HS-27A (cell line): ENCODE data around the gene C4A.
"Not testable (repeated sequence)": the region's sequence is repeated elsewhere in the genome, so short reads cannot be mapped to it uniquely, and the experiment has no call there.

Source experiments
- DNase-seq: peaks from one replicate; pipeline ENCODE4 v3.0.0-alpha.2; 2012; ENCODE audit warnings: low read depth, missing footprints

The C4A gene

GRCh38 chr6:31981744-31982143 lies at the start of gene C4A:
Gene C4A, plus strand, starts transcription at chr6:31982057. Its CDS starts 51 bp downstream, at chr6:31982108.
- DNase-seq = not testable (repeated sequence)

DNA sequence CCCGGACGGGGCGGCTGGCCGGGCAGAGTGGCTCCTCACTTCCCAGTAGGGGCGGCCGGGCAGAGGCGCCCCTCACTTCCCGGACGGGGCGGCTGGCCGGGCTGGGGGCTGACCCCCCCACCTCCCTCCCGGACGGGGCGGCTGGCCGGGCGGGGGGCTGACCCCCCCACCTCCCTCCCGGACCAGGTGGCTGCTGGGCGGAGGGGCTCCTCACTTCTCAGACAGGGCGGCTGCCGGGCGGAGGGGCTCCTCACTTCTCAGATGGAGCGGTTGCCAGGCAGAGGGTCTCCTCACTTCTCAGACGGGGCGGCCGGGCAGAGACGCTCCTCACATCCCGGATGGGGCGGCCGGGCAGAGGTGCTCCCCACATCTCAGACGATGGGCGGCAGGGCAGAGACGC lies 49.7 kb upstream of the C4A start:
- not testable (repeated sequence) for DNase-seq

DNA sequence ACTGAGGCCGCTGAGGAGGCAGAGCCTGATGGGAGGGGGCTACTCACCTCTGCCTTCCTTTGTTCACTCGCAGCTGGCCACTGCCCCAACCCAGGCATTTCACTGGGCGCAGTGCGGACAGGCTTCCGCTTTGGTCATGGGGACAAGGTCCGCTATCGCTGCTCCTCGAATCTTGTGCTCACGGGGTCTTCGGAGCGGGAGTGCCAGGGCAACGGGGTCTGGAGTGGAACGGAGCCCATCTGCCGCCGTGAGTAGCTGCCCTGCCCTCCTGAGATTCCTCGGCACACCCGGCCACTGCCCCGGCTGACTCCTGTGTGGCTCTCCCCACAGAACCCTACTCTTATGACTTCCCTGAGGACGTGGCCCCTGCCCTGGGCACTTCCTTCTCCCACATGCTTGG lies 48.3 kb upstream of the C4A start:
- DNase-seq = no peak

DNA sequence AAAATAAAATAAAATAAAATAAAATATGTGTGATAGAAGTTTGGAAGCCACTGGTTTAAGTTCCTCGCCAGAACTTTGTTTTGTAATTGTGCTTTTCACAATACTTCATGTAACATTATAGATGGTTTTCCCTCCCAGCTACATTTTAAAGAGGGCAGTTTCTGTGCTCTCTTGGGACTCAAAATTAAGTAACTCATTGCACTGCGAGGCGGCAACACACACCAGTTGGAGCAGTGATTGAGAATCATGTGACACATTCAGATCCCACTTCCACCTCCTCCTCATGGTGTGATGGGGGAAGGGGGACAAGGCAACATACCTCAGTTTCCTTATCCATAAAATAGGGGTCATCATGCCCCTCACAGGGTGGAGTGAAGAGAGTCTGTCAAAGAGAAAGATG lies 46.8 kb upstream of the C4A start:
- no peak for DNase-seq

DNA sequence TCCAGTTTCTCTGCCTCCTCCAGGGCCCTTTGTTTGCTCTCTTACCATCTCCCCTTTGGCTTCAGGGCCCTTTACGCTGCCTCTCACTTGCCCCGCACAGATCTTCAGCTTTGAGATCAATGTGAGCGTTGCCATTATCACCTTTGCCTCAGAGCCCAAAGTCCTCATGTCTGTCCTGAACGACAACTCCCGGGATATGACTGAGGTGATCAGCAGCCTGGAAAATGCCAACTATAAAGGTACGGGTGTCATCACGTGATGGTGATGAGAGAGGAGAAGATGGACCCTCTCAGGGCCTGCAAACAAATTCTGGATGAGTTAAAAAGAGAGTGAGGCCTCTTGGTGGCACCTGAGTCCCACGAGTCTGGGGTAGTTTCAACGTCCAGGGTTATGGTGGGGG lies 46.0 kb upstream of the C4A start:
- DNase-seq = no peak

GRCh38 chr6:31940256-31940664 lies 41.6 kb upstream of the C4A start:
- DNase-seq = peak; percentile 70

- no peak for DNase-seq
Observed at GRCh38 chr6:31943742-31944141, 38.1 kb upstream of the C4A start.

- DNase-seq = no peak
Observed at GRCh38 chr6:31945154-31945506, 36.7 kb upstream of the C4A start.

DNA sequence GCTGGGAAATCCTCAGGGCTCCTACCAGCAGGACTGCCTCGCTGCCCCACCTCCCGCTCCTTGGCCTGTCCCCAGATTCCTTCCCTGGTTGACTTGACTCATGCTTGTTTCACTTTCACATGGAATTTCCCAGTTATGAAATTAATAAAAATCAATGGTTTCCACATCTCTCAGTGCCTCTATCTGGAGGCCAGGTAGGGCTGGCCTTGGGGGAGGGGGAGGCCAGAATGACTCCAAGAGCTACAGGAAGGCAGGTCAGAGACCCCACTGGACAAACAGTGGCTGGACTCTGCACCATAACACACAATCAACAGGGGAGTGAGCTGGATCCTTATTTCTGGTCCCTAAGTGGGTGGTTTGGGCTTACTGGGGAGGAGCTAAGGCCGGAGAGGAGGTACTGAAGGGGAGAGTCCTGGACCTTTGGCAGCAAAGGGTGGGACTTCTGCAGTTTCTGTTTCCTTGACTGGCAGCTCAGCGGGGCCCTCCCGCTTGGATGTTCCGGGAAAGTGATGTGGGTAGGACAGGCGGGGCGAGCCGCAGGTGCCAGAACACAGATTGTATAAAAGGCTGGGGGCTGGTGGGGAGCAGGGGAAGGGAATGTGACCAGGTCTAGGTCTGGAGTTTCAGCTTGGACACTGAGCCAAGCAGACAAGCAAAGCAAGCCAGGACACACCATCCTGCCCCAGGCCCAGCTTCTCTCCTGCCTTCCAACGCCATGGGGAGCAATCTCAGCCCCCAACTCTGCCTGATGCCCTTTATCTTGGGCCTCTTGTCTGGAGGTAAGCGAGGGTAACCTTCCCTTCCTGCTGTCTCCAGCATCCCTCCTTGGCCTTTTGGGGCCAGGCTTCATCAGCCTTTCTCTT lies 36.1 kb upstream of the C4A start, which contains the start of gene CFB:
Gene CFB, plus strand, starts transcription at position 589 of the 863 bp plus-strand sequence. Its CDS starts 127 bp downstream, at position 716.
- DNase-seq = peak; percentile 79

DNA sequence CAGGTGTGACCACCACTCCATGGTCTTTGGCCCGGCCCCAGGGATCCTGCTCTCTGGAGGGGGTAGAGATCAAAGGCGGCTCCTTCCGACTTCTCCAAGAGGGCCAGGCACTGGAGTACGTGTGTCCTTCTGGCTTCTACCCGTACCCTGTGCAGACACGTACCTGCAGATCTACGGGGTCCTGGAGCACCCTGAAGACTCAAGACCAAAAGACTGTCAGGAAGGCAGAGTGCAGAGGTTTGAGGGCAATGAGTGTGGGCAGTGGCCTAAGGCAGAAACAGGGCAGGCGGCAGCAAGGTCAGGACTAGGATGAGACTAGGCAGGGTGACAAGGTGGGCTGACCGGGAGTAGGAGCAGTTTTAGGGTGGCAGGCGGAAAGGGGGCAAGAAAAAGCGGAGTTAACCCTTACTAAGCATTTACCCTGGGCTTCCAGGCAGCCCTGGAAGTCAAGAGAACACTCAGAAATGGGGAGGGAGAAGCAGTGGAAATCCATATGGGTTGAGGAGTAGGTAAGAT lies 35.4 kb upstream of the C4A start:
- no peak for DNase-seq

GRCh38 chr6:31947070-31947675 lies 34.7 kb upstream of the C4A start:
- no peak for DNase-seq

GRCh38 chr6:31947864-31948263 lies 34.0 kb upstream of the C4A start:
- DNase-seq = no peak

DNA sequence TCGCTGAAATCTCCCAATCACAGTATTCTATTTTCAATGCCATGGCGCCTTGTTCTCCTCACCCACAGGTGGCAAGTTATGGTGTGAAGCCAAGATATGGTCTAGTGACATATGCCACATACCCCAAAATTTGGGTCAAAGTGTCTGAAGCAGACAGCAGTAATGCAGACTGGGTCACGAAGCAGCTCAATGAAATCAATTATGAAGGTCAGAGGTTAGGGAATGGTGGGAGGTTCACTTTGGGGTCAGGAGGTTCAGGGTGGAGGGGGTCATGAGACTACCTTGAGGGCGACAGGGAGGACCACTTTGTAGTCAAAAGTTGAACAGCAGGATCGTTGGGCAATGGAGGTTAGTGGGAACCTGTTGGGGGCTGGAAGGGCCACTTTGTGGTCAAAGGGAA lies 33.6 kb upstream of the C4A start:
- no peak for DNase-seq

- DNase-seq = peak; percentile 39
Observed at GRCh38 chr6:31948753-31949413, 33.0 kb upstream of the C4A start.

GRCh38 chr6:31949926-31950548 lies 31.8 kb upstream of the C4A start:
- DNase-seq = no peak

DNA sequence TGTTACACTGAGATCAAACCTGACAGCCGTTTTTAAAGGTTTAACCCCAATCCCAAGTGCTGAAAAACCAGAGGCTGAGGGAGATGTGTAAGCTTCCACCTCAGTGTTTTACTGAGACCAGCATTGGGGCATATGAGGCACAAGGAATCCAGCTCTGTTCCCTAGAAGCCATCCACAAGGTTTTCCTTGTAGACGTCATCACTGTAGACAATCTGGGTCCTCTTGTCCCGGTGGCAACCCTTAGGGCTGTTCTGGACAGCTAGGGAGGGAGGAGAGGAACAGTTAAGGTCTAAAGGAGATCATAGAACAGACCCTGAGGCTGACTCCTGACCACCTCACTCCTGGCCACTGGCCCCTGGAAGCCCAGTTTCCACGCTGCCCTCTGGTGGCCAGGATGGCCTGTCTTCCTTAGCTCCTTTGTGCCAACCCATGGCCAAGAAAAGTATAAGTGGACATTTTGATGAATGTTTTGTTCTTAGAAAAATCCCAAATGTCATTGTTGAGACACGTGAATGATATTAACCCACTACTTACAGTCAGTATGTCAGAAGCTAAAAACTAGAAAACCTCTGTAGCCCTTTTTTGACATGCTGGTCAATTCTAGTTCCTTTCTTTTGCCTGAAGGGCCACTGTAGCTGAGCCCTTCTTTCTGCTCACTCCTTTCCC lies 29.6 kb upstream of the C4A start:
- DNase-seq = peak; percentile 48

DNA sequence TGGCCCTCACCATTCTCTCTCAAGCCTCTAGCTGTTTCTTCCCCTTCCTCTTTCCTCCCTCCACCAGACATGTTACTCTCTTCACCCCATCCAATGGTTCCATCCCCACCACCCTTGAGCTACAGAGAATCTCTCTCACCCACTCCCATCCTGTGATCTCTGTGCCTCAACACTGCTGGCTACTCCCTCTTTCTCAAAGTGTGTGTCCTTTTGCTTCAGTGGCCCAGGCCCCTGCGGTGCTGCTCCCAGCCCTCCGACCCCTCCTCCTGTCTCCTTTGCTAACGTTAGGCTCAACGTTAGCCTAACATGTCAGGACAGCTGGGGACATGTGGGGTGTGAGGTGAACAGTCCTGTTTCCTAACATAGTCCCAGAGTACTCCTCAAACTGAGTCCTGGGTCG lies 29.0 kb upstream of the C4A start:
- no peak for DNase-seq

DNA sequence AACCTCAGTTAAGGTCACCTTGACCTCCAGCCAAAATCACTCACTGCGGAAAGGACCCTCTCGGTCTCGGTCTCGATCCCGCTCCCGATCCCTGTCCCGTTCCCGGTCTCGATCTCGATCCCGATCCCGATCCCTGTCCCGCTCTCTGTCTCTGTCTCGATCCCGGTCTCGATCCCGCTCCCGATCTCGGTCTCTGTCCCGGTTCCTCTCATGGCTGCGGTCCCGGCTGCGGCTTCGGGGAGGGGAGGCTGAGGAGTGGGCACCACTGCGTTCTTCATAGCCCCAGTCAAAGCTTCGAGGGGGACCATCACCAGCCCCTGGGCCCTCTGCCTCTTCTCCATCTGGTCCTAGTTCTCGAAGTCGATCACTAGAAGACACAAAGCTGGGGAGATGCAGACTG lies 27.3 kb upstream of the C4A start:
- no peak for DNase-seq

DNA sequence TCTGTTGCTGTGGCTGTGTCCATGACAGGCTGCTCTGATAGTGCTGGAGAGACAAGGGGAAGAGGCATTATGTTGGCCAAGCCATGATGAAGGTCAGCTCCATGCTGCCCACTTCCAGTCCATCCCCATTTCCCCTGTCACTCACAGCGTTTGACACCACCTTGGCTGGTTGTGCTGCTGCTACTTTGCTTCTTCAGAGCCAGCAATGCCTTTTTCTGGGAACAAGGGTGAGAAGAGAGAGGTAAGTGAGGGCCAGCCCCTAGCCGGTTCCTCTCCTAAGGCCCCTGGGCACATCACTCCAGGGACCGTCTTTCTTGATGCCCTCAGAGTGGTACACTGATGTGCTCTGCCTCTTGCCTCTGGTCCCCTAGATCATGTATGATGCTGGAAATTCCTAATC lies 25.1 kb upstream of the C4A start:
- DNase-seq = no peak

- no peak for DNase-seq
Observed at GRCh38 chr6:31958412-31958740, 23.5 kb upstream of the C4A start.

DNA sequence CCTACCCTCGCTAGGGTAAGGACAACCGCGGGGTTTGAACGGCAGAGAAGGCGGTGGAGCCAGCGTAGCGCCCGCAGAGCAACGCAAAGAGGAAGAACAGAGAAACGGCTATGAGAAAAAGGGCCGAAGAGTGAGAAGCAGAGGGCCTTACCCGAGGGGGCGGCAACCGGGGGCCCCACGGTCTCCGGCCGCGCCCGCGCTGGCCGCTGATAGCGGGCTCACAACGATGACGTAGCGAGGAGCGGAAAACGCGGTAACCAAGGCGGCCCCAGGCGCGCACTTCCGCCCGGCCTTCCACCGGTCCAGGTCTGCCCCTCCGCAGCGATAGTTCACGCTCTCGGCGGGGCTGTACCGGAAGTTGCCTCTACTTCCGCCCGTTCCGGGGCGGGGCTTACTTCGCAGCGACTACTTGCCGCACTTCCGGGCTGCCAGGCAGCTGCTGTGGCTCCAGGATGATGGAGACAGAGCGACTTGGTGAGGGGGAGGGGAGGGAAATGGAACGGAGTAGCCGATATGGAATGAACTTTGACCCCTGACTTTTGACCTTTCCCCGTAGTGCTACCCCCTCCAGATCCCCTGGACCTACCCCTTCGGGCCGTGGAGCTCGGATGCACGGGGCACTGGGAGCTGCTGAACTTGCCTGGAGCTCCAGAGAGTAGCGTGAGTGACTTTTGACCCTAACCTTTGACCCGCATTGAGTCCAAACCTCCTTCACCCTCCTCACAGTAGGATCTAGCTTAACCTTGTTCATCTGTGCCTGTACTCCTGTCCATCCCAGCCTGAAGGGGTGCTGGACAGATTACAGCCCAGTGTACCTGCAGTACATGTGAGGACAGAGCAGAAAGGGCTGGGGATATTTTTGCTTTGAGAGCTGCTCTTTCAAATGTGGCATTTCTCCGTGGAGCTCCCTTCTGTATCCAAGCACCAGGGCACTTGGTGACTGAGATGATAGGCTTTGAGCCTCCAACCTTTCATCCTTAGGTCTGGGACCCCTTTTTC lies 22.8 kb upstream of the C4A start, which contains the start of the genes NELFE and SKIC2:
Gene NELFE, minus strand, starts transcription at position 231 of the 999 bp plus-strand sequence. CDS start 525 bp downstream, outside the sequence.
Gene SKIC2, plus strand, starts transcription at position 435 of the 999 bp plus-strand sequence. Its CDS starts 18 bp downstream, at position 453.
- DNase-seq = peak; percentile 96
